ENCODE data around the gene GUCA1C. TPM values are rescaled to one million over a fixed set of nuclear protein-coding genes. Genes with fewer than 3 reads are reported as not detected.

GUCA1C gene
- 14.0 TPM for total RNA-seq

GRCh38 chr3:108953700-108954099 lies at the start of gene GUCA1C:
Gene GUCA1C, minus strand, starts transcription at chr3:108953879. Its CDS starts 117 bp downstream, at chr3:108953762.

Other genes starting within 250 kb of the GUCA1C start
- gene RETNLB, start 196.5 kb downstream of the GUCA1C start, total RNA-seq: not detected
- gene TRAT1, start 131.1 kb downstream of the GUCA1C start, total RNA-seq: 0.82 TPM
- not detected for gene MORC1, start 164.3 kb upstream of the GUCA1C start, total RNA-seq
- not detected for gene C3orf85, start 182.8 kb upstream of the GUCA1C start, total RNA-seq